NOMO-1 (cell line): ENCODE measurements around the gene GABARAP.

Source experiments
- DNase-seq, 2 experiments: peaks; one replicate each; lab custom pipeline; 2025; ENCODE audit not compliant: unreplicated experiment in 2 of 2; lab: John Stamatoyannopoulos, UW

The GABARAP gene

DNA sequence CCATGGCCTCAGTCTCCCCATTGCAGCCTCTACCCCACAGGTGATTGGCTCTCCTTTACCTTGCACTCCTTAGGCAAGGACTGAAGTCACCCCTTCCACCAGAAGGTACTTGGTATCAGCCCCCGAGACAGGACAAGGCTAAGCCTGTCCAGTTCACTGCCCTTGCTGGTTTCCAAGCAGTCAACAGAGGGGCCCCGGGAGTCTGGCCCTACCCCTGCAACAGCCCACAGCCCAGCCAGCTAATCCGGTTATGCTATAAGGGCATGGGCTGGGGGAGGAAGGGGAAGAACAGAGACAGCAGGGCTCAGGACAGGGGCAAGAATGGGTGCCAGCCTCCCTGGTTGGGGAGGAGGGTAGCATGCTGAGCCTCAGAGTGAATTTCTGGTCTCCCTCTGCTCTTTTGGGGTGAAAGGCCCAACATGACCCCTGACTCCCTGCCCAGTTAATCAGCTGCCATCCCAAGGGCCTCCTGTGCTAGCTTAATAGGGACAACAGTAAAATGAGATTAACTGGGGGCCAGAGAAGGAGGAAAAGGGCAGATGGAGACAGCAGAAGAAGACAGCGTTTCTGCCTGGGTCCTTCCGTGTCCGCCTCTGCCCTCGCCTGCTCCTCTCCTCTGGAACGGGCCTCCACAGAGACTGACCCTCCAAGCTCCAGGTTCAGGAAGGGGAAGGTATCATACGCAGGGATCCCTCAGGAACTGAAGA is 33.3 kb downstream of the GABARAP start:
- DNase-seq, result no peak

DNA sequence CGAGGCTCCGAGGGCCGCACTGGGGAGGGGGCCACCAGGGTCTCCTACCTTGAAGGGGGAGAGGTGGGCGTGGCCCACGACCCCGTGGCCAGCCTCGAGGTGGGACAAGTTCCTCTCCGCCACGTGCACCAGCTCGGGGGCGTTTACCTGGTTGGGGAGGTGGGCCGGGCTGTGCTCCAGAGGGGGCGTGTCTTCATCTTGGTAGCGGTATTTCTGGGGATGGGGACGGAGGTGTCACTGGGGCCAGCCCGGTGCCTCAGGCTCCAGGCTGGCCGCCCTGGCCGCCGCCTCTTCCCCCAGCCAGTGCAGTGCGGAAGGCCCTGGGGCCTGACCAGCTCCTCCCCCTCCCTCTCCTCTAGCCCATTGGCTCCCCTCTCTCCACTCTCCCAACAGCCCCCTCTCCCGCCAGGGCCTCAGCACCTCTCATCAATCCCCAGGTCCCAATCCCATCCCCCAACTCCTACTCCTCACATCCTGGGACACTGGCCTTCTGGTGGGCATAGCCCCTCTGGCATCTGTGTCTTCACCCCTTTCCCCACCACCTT is 34.1 kb downstream of the GABARAP start:
- no peak for DNase-seq

DNA sequence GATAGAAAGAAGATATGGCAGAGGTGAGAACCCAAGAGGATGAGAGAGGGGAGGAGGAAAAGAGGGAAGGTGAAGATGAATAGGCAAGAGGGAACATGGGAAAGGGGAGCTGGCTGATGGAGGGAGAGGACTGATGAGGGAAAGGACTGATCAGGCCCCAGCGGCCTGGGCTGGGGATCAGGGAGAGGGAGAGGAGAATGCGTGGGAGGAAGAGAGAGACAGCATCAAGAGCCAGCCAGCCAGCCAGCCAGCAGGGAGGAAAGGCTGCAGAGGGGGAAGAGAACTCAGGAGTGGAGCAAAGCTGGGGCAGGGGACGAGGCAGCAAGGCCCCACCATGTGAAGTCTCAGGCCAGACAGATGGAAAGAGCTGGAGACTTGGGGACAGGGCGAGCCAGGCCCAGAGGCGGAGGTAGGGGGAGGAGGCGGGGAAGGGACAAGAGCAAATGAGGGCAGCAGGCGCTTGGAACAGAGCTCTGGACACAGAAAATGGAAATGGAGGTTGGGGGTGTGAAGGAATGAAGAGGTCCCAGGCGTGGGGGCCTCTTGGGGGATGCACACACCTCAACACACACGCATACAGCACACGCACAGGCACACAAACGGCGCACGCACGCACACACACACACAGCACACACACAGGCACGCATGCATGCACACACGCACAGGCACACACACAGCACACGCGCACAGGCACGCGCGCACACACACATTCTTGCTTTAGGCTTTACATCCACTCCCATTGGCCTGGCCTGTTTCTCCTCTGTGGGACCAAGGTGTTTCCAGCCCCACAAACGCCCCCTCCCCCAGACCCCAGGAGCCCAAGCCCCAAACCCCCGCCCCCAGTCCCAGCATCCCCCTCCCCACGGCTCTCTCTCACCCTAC is 34.9 kb downstream of the GABARAP start:
- DNase-seq, result no peak

DNA sequence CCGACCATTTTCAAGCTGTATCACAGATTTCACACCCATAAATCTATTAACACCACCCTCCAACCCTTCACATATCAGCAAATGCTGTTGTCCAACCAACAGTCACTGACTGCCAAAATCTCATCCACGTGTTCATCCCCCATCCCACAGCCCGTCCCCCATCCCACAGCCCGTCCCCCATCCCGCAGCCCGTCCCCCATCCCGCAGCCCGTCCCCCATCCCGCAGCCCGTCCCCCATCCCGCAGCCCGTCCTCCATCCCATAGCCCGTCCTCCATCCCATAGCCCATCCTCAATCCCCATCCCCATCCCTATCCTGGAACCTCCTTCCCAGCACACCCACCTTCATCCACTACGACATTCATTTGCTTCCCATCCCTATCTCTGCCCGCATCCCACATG is 36.7 kb downstream of the GABARAP start:
- no peak for DNase-seq

DNA sequence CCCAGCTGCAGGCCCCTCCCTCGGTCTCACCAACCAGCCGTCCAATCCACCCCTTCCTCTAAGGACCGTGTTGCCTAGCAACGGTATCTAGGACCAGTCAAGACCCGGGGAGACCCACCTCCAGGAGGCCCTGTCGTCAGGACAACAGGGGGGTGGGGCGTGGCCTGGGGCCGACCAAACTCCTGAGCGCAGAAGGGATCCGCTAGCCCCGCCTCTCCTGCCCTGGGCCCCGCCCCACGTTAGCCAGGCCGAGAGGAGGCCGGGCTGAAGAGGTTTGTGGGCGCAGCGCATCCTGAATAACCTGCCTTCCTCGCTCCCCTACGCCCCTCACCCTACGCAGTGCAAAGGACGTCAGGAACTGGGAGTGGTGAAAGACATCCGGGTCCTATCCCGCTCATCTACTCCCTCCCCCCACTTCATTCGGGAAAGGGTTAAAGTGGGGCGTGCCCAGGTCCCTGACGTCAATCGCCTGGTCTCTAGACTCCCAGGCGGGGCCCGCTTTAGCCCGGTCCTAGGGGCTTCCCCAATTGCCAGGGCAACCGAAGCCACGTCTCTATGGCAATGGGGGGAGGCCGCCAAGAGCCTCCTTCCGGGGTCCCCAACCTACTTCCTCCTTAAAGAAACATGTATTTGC is 37.3 kb downstream of the GABARAP start:
- no peak for DNase-seq

DNA sequence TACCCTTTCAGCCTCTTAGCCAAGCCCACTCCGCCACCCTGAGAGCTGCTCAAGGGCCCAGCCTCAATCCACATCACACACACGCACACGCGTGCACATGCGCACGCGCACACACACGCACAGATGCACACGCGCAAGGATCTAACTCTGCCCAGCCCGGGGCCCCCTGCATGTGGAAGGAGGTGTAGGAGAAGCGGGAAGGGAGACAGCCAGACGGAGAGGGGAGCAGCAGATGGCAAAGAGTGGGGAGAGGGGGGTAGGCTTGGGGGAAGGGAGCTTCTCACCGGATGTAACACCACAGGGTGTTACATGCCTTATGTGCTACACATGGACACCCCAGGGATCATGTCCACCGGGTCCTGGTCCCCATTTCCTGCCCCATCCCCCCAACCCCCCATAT is 37.9 kb downstream of the GABARAP start:
- DNase-seq, result no peak

DNA sequence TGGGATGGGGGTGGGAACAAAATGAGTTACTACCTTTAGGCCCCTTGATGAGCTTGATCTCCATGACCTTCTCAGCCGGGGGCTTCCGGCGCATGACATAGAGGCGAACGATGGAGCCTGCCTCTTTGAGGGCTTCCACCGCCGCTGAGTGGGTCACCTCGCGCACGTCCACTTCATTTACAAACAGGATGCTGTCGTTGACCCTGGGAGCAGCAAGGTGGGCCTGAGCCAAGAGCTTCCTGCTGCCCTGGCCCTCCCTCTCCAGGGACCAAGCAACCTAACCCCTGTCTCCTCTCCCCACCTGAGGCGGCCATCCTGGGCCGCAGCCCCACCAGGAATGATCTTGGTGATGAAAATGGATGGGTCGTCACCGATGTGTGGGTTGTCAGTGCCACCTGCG is 38.9 kb downstream of the GABARAP start:
- DNase-seq, result no peak

DNA sequence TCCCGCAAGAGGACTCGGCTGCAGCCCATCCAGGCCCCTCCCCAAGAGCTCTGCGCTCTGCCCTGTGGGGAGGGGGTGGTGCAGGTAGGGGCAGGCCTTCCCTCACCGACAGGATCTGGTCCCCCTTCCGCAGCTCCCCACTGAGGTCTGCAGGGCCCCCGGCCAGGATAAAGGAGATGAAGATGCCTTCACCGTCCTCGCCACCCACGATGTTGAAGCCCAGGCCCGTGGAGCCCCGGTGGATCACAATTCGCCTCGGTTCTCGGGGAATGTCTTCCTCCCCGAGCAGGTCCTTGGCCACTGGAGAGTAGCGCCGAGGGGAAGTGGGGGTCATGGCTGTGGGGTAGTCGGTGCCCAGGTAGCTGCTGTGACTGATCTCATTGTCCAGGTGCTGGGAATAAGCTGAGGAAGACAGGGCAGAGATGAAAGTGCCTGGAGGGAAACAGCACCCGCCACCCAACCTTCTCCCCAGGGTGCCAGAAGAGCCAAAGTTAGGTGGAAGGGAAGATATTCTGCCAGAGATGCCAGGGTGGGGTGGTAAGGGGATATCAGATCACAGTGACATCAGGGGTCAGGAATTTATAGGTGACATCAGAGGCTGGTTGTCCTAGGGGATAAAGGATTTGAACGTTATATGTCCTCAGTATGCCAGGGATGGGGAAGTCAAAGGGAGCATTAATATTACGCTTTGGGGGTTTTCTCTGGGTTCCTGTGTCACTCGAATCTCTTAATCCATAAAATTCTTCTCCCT is 45.4 kb downstream of the GABARAP start:
- no peak for DNase-seq

DNA sequence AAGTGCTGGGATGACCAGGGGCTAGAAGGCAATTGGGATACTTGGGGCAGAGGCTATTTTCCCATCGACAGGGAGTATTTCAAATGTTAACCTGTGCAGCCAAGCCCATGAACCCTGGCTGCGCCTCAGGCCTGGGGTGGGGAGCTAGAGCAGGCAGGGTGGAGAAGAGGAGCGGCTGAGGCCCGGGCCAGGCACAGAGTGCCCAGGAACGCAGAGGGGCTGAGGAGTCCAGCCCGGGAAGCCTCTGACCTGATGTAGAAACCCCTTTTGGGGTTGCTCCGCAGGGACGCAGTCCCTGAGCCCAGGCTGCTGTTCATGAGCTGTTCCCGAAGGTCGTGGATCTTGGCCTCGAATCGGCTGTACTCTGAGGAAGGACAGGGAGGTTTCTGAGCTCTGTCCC is 46.3 kb downstream of the GABARAP start:
- DNase-seq, result no peak

DNA sequence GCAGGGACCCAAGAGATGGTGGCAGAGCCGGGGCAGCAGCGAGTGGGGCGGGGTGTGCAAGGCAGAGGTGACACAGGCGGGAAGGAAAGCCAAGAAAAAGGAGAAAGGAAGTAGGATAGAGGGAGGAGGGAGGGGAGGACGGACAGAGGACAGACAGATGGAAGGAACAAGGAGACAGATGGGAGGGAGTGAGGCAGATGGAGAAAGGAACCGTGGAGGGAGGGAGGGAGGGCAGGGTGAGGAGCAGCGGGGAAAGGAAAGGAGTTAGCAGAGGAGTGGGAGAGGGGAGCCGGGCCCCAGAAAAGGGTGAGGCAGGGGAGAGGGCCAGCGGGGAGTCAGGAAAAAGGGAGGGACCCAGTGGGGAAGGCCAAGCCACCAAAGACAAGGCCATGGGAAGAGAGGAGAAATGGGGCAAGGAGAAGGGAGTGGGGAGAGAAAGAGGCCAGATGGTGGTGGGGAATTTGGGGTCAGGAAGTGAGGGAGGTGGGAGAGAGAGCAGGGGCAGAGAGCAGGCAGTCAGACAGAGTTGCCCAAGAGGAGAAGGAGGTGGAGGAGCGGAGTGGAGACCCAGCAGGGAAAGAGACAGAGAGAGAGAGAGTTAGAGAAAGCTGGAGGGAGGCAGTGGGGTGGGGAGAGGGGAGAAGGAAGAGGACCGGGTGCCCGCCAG is 49.8 kb downstream of the GABARAP start:
- DNase-seq, result no peak

DNA sequence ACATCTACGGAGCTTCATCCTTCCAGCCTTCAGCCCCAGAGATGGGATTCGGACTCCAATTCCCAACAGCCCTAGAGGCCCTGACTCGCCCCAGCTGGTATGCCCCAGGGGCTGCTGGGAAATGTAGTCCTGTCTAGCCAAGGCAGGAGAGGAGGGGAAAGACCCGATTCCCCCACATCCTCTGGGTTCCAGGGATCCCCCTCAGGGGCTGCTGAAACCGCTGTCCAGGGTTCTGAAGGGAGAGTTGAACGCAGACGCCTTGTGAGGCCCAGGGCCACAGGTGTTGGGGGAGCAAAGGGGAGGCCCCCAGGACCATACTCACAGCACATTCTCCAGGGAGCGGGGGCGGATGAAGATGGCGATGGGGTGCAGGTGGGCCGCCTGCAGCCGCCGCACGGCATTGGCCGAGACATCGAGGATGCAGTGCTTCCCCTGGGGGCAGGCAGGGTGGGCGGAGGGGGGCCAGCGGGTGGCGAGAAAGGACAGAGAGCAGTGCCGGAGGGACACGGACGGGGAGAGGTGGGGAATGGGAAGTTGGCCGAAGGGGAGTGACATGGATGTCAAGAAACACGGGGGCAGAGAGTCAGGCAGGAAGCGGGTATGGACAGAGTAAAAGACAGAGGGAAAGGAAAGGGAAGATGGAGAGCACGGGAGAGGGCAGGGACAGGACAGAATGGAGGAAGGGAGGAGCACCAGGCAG is 50.5 kb downstream of the GABARAP start:
- DNase-seq, result no peak

DNA sequence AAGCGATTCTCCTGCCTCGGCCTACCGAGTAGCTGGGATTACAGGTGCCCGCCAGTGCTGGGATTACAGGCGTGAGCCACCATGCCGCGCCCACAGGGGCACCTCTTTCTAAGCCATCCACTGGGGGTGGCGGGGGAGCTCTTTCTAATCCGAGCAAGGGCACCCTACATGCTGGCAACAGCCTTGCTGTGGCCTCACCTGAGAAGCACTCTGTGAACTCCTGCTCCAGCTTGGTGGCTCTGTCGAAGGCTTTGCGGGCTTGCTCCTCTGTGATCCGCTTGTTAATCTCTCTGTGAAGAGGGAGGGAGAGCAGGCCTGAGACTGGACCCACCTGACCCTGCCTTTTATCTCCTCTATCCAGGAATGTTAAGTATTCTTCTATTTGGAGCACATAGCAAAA is 51.2 kb downstream of the GABARAP start:
- DNase-seq, result no peak

DNA sequence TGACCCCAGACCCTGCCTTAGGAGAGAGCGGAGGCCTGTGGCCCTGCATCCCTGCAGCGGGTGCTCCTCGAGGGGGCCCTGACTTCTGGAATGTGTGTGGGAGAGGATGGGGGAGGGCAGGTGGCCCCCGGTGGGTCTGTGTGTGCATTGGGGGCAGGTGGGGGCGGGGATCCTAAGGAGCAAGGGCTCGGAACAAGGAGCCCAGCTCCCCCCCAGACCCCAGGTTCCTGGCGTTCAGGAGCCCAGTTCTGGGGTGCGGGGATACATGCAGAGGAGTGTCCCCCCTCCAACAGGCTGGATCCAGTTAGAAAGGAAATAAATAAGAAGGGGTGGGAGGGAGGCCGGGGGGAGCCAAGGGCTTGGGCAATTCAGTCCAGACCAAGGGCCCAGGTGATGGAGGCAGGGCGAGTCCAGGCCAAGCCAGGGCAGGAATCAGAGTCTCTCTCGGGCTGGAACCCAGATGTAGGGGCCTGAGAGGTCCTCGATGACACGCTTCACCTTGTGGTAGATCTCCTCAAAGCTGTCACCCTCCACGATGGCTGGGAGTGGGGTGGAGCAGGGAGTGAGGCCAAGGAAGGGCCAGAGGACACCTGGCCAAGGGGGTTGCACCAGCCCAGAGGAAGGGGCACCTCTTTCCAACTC is 51.9 kb downstream of the GABARAP start:
- DNase-seq, result no peak
